ENCODE results near the gene PRRT4. TPM values are rescaled to one million over a fixed set of nuclear protein-coding genes. Genes with fewer than 3 reads are reported as not detected.

The PRRT4 gene
- total and polyA plus RNA-seq, 4 donors = 0.12 to 1.3 (median 0.59) TPM

DNA sequence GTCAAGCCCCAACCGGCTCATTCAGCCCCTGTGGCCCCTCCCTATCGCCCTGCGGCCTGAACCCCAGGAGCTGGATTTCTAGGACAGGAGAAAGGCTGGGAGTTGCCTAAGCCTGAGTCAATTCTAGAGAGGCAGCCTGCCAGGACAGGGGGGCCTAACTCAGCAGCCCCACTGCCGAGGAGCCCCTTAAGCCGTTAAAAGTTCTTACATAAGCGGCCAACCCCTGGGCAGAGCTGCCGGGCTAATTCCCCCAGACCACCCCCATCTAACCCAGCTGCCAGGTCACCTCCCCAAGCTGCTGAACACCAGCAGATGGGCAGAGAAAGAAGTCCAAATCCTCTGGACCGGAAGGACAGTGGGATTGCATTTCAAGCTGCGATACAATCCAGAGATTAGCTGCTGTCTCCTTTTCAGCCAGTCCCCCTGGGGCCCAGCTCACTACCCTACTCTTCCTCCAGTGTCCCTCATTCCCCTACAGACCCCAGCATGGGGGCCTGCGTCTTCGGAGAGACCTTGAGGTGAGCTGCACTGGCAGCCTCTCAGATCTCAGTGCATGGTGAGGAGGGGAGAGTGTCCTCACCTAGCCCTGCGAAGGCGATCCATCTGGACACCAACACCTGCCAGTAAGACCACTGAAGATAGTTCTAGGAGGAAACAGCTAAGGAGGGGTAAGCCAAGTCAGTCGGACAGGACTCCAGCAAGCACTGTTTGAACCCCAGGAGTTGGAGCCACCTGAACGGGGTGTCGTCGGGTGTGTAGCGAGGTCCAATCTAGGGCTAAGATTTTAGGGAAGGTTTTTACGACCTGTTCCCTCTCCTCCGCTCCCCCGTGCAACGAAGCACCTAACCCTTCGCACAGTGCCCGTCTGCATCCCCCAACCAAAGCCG is 47.5 kb upstream of the PRRT4 start:
- DNase-seq = peak; percentile 50 to 61 (median 53)
- 22 to 29% methylated on average over 25 of the region's 25 CpGs for WGBS, 2 donors
- H3K9me3 ChIP-seq (ENCODE audit: control insufficient read depth in 4 of 4, insufficient read depth in 3 of 4, low read length in 3 of 4) = no peaks in the 10 kb centered on the region
- peak overlapping the region; percentile 80 to 89 for H3K27ac ChIP-seq (ENCODE audit: low read depth in 1 of 2, low read length in 1 of 2)
- peaks cover 0 to 45% (median 22%) of the 10 kb centered on the region in 5 donors for H3K4me1 ChIP-seq (ENCODE audit: control insufficient read depth in 5 of 5, insufficient read depth in 5 of 5, low read length in 5 of 5)
- TF ChIP-seq, protein P1, sequence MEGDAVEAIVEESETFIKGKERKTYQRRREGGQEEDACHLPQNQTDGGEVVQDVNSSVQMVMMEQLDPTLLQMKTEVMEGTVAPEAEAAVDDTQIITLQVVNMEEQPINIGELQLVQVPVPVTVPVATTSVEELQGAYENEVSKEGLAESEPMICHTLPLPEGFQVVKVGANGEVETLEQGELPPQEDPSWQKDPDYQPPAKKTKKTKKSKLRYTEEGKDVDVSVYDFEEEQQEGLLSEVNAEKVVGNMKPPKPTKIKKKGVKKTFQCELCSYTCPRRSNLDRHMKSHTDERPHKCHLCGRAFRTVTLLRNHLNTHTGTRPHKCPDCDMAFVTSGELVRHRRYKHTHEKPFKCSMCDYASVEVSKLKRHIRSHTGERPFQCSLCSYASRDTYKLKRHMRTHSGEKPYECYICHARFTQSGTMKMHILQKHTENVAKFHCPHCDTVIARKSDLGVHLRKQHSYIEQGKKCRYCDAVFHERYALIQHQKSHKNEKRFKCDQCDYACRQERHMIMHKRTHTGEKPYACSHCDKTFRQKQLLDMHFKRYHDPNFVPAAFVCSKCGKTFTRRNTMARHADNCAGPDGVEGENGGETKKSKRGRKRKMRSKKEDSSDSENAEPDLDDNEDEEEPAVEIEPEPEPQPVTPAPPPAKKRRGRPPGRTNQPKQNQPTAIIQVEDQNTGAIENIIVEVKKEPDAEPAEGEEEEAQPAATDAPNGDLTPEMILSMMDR (IDR thresholded peaks at IDR 0.05; ENCODE audit: control extremely low read depth, extremely low read depth) = no peak
- no peaks in the 10 kb centered on the region for H3K27me3 ChIP-seq (ENCODE audit: control insufficient read depth in 3 of 3, insufficient read depth in 3 of 3, low read length in 2 of 3)
- no peak for ATAC-seq (ENCODE audit: insufficient read depth, low FRiP score)
- peak overlapping the region; percentile 72 for H3K4me3 ChIP-seq
- peak overlapping the region in 1 of 2 donors; percentile 45 for H3K9ac ChIP-seq (ENCODE audit: insufficient read depth in 1 of 2, low read length in 2 of 2)
- H3K36me3 ChIP-seq (ENCODE audit: control insufficient read depth in 4 of 4, insufficient read depth in 4 of 4, low read length in 4 of 4) = no peaks in the 10 kb centered on the region

DNA sequence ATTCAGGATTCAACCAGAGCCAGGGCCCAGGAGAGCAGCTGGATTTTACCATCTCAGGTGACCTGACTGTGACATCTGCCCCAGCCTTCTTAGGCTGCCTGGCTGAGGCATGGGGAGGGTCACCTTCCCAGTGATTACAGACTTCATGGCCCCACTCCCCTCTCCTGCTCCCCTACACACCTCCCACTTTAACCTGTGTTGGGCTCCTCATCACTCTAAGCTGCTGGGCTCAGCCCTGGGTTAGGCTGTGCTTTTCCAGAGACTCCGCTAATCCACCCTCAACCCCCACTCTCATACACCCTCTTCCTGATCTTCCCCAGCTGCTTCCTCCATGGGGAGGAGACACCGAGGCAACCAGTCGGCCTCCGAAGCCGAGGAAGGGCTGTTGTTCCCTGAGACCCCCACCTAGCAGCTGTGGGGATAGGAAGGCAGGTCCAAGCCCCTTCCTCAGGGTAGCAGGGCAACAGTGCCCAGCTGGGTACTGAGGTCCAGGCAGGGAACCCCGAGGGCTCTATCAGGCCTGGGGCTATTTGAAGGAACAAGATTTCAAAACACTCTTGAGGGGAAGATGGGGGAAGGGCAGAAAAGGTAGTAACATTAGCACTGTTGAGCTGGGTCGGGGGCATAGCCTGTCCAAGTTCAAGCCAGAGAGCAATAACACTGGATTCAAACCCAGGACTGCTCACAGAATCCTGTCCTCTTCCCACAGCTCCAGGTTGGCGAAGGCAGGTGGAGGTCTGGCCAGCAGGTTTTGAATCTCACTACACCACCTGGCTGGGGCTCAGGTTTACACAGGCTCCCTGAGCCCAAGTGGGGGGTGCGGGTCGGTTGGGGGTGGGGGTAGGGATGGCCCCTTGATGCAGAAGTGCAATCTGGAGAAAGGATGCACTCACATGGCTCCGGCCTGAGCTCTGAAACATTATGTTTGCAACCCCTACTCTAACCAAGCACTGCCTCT is 46.5 kb upstream of the PRRT4 start:
- no peak overlapping the region for H3K4me3 ChIP-seq
- 28 to 47% methylated on average over 11 of the region's 11 CpGs for WGBS, 2 donors
- peak overlapping the region in 1 of 2 donors; percentile 55 for H3K9ac ChIP-seq (ENCODE audit: insufficient read depth in 1 of 2, low read length in 2 of 2)
- no peaks in the 10 kb centered on the region for H3K9me3 ChIP-seq (ENCODE audit: control insufficient read depth in 4 of 4, insufficient read depth in 3 of 4, low read length in 3 of 4)
- H3K4me1 ChIP-seq (ENCODE audit: control insufficient read depth in 5 of 5, insufficient read depth in 5 of 5, low read length in 5 of 5) = peaks cover 0 to 46% (median 22%) of the 10 kb centered on the region in 5 donors
- no peaks in the 10 kb centered on the region for H3K27me3 ChIP-seq (ENCODE audit: control insufficient read depth in 3 of 3, insufficient read depth in 3 of 3, low read length in 2 of 3)
- peaks cover 0 to 1% (median 0%) of the 10 kb centered on the region in 4 donors for H3K36me3 ChIP-seq (ENCODE audit: control insufficient read depth in 4 of 4, insufficient read depth in 4 of 4, low read length in 4 of 4)
- TF ChIP-seq, protein P1 (IDR thresholded peaks at IDR 0.05; ENCODE audit: control extremely low read depth, extremely low read depth) = no peak
- no peak for ATAC-seq (ENCODE audit: insufficient read depth, low FRiP score)
- H3K27ac ChIP-seq (ENCODE audit: low read depth in 1 of 2, low read length in 1 of 2) = peak overlapping the region in 1 of 2 donors; percentile 89
- peak; percentile 39 to 61 (median 55) for DNase-seq

DNA sequence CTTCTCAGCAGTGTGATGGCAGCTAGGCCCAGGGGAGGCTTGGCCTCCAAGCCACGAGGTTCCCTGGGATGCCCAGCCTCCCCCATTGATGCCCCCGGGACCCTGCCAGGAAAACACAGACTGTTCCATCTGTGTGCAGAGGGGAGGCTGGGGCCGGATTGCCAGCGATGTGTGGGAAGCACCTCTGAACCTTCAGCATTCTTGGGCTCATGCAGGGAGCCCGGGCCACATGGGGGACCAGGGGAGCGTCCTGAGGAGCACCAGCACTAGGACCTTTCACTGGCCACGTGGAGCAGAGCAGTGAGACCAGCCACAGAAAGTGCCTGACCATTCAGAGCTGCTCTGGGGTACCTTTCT is 45.7 kb upstream of the PRRT4 start:
- H3K36me3 ChIP-seq (ENCODE audit: control insufficient read depth in 4 of 4, insufficient read depth in 4 of 4, low read length in 4 of 4) = peaks cover 0 to 3% (median under 1%) of the 10 kb centered on the region in 4 donors
- WGBS, 2 donors = 87 to 91% methylated on average over 7 of the region's 7 CpGs
- H3K9me3 ChIP-seq (ENCODE audit: control insufficient read depth in 4 of 4, insufficient read depth in 3 of 4, low read length in 3 of 4) = no peaks in the 10 kb centered on the region
- H3K4me3 ChIP-seq = no peak overlapping the region
- DNase-seq (no peak), ATAC-seq (ENCODE audit: insufficient read depth, low FRiP score) (no peak)
- no peak overlapping the region for H3K27ac ChIP-seq (ENCODE audit: low read depth in 1 of 2, low read length in 1 of 2)
- no peak overlapping the region for H3K9ac ChIP-seq (ENCODE audit: insufficient read depth in 1 of 2, low read length in 2 of 2)
- peaks cover 0 to 46% (median 22%) of the 10 kb centered on the region in 5 donors for H3K4me1 ChIP-seq (ENCODE audit: control insufficient read depth in 5 of 5, insufficient read depth in 5 of 5, low read length in 5 of 5)
- no peaks in the 10 kb centered on the region for H3K27me3 ChIP-seq (ENCODE audit: control insufficient read depth in 3 of 3, insufficient read depth in 3 of 3, low read length in 2 of 3)
- TF ChIP-seq, protein P1 (IDR thresholded peaks at IDR 0.05; ENCODE audit: control extremely low read depth, extremely low read depth) = no peak

Data from lung (tissue), 12 donors.